ENCODE measurements around the gene MYH8.

DNA sequence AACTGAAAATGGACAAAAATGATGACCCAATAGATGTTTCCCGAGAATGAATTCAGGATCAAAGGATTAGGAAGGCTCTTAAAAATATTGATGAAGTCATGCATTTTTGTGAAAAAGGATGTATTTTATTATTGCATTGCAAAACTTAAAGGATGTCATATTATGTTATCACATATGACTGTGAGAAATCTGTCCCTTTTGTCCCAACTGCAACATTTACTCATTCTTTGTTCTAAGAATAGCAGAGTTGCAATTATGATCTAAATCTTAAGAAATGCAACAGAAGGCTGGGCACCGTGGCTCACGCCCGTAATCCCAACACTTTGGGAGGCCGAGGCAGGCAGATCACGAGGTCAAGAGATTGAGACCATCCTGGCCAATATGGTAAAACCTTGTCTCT is 35.9 kb downstream of the MYH8 start:
- TF ChIP-seq POLR2A (IDR thresholded peaks at IDR 0.05) (no peak), CTCF (IDR thresholded peaks at IDR 0.05) (no peak)

Measured in Peyer's patch (tissue), 4 donors.